Anterior cingulate cortex (tissue), 58 donors: Measurements from ENCODE around the gene HOTAIR.

Experiments
- DNase-seq, 58 donors: peaks; one replicate each; lab custom pipeline; 2025; lab: John Stamatoyannopoulos, UW

HOTAIR gene

GRCh38 chr12:54011665-54012532, 37.1 kb upstream of the HOTAIR start:
- DNase-seq = no peak

GRCh38 chr12:54010972-54011664, 36.4 kb upstream of the HOTAIR start:
- DNase-seq = no peak

- DNase-seq = no peak
These were observed 35.6 kb upstream of the HOTAIR start for GRCh38 chr12:54010053-54010971.

GRCh38 chr12:54009171-54010052, 34.7 kb upstream of the HOTAIR start:
- no peak for DNase-seq

GRCh38 chr12:54008260-54008552, 33.5 kb upstream of the HOTAIR start:
- DNase-seq = no peak

GRCh38 chr12:54007538-54008259, 32.9 kb upstream of the HOTAIR start:
- no peak for DNase-seq

- no peak for DNase-seq
These were observed 31.9 kb upstream of the HOTAIR start for GRCh38 chr12:54006559-54007220.

- peak in 54 of 58 donors; percentile 1 to 85 (median 46) for DNase-seq
These were observed 31.3 kb upstream of the HOTAIR start for GRCh38 chr12:54005853-54006558.

GRCh38 chr12:54005531-54005852, 30.7 kb upstream of the HOTAIR start:
- no peak for DNase-seq

GRCh38 chr12:54004841-54005530, 30.2 kb upstream of the HOTAIR start:
- DNase-seq = no peak

- no peak for DNase-seq
These were observed 29.5 kb upstream of the HOTAIR start for GRCh38 chr12:54004063-54004840.

- no peak for DNase-seq
These were observed 28.9 kb upstream of the HOTAIR start for GRCh38 chr12:54003625-54004024.

GRCh38 chr12:54002915-54003389, 28.2 kb upstream of the HOTAIR start:
- DNase-seq = no peak

GRCh38 chr12:54002278-54002914, 27.6 kb upstream of the HOTAIR start:
- DNase-seq = no peak

GRCh38 chr12:54001283-54002187, 26.8 kb upstream of the HOTAIR start:
- DNase-seq = no peak
